C4-2B (cell line): ENCODE measurements around the gene IFT20.

ENCODE experiments used
- ZFX ChIP-seq: fragments of 450-650 bp; IDR thresholded peaks from 2 replicates; pipeline ENCODE4 v1.6.1; 2017
- TF ChIP-seq, protein P1 (sequence below): fragments of 450-650 bp; conservative IDR thresholded peaks from 2 replicates; pipeline ENCODE4 v1.5.1; 2017; ENCODE audit warnings: mild to moderate bottlenecking

DNA sequence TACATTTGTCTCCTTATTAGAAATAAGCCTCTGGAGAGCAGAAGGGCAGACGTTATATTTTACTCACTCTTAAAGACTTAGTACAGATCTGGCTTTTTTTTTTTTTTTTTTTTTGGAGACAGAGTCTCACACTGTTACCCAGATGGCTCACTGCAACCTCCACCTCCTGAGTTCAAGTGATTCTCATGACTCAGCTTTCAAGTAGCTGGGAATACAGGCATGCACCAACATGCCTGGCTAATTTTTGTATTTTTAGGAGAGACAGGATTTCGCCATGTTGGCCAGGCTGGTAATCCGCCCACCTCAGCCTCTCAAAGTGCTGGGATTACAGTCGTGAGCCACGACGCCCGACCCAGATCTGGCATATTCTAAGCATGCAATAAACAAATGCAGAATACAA is 52.7 kb downstream of the IFT20 start:
- TF ChIP-seq, protein P1, sequence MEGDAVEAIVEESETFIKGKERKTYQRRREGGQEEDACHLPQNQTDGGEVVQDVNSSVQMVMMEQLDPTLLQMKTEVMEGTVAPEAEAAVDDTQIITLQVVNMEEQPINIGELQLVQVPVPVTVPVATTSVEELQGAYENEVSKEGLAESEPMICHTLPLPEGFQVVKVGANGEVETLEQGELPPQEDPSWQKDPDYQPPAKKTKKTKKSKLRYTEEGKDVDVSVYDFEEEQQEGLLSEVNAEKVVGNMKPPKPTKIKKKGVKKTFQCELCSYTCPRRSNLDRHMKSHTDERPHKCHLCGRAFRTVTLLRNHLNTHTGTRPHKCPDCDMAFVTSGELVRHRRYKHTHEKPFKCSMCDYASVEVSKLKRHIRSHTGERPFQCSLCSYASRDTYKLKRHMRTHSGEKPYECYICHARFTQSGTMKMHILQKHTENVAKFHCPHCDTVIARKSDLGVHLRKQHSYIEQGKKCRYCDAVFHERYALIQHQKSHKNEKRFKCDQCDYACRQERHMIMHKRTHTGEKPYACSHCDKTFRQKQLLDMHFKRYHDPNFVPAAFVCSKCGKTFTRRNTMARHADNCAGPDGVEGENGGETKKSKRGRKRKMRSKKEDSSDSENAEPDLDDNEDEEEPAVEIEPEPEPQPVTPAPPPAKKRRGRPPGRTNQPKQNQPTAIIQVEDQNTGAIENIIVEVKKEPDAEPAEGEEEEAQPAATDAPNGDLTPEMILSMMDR = no peak
- TF ChIP-seq ZFX = no peak
